GM21526 (cell line): Measurements from ENCODE around the gene NFYC.

Source experiments
- ATAC-seq: cut with Tn5 transposase; IDR thresholded peaks from one replicate; pipeline ENCODE4 v1.9.1; 2021; ENCODE audit warnings: moderate library complexity; ENCODE audit not compliant: unreplicated experiment, low FRiP score

NFYC gene

DNA sequence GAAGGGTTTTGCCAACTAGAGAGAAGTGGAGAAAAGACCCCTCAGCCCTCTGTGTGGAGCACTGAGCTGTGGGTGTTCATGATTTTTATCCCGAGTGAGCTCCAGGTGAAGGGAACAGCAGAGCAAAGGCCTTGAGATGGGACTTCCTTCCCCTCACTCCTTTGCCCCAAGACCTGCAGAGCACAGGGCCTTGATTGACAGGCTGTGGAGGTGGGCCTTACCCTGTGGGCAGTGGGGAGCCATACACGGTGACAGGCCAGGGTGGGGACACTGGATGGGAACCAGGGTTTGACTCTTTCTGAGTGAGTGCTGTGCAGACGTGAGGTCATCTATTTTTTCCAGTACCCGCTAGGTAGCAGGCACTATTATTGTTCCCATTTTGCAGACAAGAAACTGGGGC, 102.5 kb downstream of the NFYC start:
- ATAC-seq, result no peak

DNA sequence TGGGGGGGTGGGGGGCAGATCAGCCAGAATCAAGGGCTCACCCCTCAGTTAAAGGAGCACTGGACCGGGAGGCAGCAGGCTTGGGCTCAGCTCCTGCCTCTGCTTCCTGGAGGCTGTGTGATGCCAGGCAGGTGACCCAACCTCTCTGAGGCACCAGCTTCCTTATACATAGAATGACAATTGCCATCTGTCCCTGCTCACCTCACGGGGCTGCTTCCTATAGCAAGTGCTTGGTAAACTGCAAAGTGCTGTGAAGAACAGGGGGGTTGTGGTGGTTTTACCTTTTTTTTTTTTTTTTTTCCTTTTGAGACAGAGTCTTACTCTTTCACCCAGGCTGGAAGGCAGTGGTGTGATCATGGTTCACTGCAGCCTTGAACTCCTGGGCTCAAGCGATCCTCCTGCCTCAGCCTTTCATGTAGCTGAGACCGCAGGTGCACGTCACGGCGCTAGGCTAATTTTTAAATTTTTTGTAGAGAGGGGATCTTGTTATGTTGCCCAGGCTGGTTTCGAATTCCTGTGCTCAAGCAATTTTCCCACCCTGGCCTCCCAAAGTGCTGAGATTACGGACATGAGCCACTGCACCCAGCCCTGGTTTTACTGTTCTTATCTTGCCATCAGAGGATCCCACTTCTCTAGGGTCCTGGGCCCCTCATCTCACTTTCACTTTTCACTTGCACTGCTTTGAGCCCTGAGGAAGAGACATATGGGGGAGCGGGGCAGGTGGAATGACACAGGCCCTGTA, 103.6 kb downstream of the NFYC start:
- ATAC-seq, result no peak

DNA sequence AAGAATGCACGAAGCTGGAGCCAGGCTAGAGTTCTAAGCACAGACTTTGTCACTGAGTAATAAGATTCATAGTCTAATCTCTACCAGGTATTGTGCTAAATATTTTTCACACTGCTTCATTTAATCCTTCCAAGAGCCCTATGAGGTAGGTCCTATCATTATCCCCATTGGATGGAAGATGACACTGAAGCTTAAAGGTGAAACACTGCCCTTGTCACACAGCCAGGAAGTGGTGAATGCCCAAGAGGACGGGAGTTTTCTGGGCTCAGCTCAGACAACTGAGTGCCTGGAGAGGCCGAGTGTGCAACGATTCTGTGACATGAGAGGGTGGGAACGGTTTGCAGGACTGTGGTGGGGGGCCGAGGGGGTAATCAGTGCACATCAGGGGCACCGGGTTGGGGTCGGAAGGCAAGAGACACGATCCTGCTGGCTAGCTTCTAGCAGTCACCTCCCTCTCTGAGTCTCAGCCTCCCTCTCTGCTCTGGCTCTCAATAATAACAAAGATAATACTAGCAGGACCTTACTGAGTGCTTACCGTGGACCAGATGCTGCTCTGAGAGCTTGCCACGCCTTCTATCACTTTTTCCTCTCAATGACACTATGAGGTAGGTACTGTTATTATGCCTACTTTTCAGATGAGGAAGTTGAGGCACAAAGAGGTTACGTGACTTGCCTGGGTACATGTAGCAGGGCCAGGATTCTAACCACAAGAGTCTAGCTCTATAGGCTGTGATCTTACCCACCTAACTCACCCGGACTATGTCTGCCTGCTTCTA, 104.5 kb downstream of the NFYC start:
- ATAC-seq, result no peak

DNA sequence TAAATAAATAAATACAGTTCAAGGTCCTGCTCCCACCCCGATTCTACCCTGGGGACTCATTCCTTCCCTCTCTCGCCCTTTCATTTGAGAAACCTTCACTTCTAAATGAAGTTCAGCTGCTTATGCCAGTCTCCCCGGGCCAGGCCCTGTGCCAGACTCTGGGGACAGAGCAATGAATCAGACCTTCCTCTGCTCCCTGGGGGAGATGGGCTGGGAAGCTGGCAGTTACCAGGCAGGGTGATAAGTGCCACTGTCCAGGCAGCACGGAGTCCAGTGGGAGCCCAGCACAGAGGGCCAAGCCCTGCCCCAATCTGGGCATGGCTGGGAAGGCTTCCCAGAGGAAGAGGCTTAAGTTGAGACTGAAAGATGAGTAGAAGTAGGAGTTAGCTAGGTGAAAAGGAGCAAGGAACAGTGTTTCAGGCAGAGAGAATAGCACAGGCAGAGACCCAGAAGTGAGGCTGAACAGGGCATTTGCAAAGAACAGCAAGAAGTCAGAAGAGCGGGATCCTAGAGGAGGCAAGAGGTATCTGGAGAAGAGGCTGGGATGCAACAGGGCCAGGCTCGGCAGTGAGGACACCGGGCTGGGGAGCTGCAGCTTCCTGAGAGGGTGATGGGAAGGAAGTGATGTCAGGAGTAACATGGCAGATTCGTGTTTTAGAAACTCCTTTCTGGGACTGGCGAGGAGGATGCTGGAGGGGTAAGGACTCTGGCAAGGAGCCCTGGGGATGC, 105.6 kb downstream of the NFYC start:
- no peak for ATAC-seq

DNA sequence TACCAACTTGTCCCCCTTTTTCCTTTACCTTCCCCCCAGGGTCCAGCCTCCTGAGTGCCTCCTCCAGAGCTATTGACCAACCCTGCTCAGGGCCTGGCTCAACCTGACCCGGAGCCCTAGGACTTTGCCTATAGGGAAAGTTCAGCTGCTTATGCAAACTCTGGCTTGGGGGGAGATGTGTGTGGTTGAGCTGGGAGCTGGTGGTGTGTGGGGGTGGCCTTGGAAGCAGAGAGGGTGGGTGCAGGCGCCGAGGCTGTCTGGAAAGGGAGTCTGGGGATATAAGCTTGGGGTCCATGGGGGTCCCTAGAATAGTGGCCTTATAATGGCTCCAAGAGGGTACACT, 106.1 kb downstream of the NFYC start:
- ATAC-seq, result no peak

DNA sequence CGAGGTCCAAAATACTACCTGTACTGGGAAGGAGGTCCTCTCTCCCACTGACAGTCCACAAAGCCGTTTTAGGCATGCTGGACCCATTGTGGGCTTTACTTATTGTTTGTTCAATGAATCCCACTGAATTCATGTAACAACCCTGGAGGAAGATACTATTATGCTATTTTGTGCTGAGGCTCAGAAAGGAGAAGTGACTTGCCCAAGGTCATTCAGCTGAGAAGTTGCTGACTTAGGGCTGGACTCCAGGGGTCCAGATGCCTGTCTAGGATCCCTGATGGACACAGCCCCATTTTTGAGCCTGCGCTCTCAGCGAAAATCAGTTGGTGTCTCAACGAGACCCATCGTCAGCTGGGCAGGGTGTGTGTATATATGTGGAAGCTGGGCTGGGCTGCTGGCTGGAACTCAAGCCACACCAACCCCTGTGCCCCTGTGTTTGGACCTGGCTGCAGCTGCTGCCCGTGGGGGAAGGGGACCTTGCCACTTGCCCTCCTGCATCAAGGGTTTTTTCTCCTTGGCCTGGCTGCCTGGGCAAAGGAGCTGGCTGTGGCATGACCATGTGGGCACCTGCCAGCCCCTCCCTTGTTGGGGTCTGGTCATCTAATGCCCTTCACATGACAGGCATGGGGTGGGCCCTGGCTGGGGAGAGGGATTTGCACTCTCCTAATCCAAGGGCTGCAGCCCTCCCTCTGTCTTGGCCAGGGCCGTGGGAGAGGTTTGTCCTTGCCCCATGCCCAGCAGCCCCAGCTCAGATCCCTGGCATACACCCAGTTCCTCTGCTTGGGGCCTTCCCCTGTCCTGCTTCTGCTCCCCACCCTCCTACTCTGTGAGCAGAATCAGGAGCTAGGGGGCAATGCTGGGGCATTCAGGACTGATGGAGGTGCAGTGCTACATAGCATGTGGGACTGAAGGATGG, 107.1 kb downstream of the NFYC start:
- no peak for ATAC-seq

DNA sequence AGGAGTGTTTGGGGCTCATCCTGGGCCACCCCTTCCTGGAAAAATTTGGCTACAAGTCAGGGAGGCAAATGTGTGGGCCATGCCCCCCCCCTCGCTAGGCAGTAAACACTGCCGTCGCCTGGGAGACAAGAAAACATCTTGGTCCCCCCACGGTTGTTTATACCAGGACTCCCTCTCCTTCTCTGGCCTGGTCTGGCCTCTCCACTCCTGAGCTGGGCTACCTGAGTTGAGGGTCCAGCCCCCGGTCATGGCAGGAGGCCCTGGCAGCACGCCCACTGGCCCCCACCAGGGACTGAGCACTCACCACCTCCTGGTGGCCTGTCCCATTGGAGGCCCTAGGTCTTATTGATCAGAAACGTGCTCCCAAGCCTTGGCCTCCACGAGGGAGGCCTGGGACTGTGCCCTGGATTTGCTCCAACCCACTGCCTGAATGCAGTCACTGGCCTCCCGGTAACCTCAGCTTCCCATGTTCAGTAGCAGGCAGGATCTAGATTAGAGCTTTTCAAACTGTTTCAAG, 107.9 kb downstream of the NFYC start:
- ATAC-seq, result no peak

DNA sequence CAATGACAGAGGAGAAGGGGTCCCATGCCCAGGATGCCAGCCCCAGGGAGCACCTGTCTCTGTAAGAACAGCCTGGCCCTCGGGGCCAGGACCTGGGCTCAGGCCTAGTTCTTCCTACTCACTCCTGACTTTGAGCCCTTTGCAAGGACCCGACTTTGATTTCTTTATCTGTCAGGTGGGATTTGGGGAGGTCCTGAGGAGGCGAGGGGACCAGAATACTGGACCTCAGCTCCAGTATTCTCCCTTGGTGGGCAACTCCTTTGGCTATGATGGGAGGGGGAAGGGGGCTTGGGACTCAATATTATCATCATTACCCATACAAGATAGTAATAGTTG, 110.2 kb downstream of the NFYC start:
- no peak for ATAC-seq

DNA sequence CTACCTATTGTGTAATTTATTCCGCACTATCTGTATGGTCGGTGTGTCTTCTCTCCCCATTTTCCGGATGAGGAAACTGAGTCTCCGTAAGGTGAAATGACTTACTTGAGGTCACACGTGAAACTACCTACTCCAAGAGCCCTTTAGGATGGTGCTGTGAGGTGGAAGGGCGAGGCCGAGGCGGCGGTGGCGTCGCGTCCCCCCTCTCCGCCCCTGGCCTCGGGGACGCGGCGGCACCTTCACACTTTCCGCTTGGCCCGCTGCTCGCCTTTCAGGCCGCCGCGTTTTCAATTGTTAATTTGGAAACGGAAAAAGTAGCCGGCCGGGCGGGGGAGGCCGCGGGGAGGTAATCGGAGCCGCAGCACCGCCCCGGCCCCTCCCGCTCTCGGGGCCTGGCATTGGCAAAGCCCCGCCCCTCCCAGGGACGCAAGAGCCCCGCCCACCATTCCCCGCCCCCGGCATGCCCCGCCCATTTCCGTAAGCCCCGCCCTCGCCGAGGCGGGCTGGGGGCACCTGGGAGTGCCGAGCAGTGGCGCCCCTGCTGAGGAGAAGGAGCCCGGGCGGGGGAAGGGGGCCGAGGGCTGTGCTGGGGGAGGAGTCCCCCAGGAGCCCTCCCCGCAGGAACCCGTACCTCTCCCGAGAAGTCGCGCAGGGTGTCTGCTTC, 110.7 kb downstream of the NFYC start:
- ATAC-seq, result no peak

DNA sequence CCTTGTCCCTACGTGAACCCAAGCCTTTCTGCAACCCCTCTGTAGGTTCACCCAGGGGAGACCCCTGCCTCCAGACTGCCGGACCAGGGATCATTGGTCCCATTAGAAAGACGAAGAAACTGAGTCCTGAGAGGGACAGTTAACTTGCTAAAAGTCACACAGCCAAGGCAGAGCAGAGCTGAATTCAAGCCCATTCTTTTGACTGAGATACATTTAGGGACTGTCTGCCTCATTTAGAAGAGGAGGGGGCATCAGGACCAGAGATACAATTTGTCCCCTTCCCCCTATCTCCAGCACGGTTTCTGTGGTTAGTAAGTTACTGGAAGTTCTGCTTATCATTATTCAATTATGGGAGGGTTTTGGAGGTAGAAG, 111.2 kb downstream of the NFYC start:
- no peak for ATAC-seq

DNA sequence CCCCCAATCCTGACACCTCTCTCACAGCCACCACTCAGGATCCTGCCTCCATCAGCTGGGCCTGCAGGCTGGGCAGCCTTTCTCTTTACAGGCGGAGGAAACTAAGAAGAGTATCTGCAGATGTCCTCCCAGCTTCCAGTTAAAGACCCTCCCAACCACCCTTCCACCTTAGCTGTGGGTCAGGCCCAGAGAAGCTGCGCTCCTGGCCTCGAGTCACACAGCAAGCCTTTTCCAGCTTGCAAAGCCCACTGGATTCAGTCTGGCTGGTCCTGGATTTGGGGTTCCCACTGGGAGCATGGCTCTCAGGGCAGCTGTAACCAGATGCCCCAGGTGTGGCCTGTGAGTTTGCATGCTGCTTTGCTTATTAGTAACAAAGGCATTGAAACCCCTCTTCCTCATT, 111.9 kb downstream of the NFYC start:
- no peak for ATAC-seq

DNA sequence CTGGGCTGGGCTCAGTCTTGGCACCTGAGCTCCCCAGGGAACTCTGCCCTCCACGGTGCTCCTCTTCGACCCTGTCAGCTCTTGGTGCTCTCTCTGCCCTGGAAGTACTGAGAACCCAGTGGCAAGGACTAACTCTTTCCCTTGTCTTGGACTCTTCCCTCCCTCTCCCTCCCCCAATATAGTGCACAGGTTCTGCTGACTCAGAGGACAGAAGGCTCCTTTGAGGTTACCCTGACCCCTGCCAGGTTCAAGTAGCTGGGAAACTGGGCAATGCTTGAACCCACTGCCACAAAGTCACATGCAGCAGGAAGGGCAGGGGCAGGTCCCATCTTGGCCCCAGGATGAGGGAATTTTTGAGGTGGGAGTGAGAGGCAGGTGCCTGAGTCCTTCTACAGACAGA, 112.4 kb downstream of the NFYC start:
- no peak for ATAC-seq

DNA sequence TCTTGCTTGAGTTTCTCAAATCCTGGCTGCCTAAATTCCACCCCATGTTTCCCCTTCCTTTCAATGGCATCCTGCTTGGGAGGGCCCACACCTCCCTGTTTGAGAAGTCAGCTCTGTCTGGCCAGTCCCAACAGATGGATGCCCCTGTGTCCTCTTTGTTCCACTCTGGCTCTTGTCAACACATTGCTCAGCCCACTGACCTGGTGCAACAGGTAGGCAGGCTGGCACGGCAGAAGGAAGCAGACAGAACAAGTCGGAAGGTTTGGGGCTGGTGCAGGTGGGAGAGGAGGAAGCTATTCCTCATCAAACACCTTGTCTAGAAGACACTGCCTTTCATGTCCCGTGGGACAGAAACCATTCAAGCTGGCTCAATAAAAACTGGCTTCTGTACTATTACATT, 114.7 kb downstream of the NFYC start:
- ATAC-seq, result no peak

DNA sequence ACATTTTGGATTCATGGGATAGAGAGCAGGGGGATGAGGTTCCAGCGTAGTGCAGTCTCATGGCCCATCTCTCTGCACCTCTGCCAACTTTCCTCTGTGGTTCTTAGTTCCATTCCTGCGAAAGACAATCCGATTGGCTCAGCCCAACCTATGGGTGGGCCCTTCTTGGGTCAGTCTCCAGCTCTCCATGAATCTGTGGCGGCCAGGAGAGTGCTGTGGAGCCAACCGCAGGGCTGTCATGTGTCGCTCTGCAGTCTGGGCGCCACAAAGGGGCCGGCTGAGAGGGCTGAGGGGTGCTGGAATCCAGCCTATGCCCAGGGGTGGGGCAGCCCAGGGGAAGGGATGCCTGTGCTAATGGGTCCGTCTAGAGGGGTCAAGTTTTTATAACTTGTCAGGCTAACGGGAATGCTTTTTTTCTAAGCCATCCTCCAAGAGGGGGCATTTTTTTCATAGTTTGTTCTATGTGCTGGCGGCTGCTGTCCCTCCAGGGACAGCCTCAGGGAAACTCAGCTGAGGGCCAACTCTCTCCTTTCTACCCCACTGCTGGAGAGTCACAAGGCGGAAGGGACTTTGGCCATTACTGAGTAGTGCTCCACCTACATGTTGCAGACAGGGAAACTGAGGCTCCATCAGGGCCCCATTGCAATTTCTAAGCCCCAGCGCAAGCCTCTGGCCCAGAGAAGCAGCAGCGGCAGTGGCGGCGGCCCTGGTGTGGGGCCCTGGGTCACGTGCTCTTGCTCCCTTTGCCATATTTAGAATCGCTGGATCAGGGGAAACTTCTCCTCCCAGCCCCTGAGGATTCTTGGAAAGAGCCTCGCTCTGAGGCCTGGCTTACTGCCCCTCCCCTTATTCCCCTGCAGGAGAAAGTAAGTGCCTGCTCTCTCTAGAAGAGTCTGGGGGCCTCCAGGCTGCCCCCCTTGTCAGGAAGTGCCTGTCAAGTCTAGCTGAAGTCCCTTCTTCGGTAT, 115.5 kb downstream of the NFYC start:
- ATAC-seq, result no peak

DNA sequence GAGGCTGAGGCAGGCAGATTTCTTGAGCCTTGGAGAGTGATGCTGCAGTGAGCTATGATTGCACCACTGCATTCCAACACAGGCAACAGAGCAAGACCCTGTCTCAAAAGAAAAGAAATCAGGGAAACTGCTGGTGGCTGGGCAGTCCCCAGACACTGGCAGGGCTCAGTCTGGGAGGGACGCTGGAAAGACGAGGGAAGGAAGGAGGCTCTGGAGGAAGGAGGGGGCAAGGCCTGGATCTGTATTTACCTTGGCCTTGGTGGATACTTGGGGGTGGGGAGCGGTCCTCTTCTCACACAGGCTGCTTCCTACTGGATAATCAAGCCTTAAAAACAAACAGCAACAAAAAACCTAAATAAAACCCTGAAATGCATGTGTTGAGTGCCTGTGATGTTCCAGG, 116.5 kb downstream of the NFYC start:
- no peak for ATAC-seq

DNA sequence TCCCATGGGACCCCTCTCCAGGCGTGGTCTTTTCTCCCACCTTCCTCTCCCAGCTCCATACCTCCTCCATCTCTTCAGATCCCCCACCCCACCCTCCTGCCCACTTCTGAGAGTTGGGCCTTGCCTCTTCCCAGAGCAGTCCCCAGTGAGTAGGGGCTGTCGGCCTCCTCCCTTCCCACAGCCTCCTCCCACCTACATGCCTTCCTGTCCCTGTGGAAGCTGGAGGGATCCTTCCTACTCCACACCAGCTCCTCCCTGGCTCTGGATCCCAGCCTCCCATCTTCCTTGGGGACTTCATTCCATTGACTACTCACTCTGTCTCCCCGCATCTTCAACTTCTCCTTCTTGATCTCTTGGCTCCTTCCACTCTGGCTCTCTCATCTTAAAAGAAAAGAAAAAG, 116.9 kb downstream of the NFYC start:
- no peak for ATAC-seq

DNA sequence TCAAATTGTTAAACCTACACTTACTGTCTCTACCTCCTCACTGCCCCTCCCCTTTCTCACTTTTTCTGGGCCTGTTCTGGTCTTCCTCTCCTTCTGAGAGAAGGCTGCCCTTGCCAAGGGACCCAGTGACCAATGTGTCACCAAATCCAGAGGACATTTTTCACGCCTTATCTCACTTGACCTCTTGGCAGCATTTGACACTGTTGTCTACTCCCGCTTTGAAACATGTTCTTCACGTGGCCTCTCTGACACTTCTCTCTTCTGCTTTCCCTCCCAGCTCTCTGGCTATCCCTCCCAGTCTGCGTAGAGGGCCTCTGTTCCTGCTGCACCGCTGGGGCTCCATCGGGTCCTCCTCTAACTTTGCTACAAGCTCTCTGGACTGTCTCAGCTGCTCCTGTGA, 117.4 kb downstream of the NFYC start:
- ATAC-seq, result no peak

DNA sequence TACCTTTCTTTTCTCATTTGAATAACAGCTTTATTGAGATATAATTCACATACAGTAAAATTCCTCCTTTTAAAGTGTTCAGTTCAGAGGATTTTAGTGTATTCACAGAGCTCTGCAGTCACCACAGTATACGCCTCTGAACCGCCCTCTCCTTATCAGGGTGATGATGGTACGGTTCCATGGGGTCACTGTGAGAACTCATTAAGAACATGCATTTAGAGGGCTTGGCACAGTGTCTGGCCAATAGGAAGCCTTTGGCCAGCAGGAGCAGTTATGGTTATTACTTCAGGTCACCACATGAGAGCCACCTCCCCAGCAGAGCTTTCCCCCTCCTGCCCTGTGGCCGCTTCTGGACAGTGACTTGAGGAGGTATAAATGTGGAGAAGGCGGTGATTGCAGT, 119.4 kb downstream of the NFYC start:
- no peak for ATAC-seq

DNA sequence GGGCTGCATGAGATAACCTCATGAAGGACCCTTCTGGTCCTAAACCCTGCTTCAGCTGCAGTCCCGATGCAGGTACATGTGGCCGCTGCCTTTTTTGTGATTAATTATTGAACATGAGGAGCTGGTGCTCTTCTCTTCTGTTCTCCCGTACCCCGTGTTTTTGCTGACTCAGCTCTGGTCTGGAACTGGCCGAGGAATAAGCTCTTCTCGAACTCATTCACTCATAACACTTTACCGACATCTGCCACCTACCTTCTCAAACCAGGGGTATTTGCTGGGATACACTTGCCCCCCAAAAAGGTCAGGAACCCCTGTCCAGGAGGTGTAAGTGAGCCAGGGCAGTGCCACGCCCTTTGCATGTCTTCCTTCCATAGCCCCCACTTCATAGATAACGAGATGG, 123.9 kb downstream of the NFYC start:
- ATAC-seq, result no peak
